HG03565 (cell line): ENCODE data around the gene NAXD.
A peak's percentile ranks its signal among the peaks of the same experiment; 100 is the strongest.
"Not testable (repeated sequence)": the region's sequence is repeated elsewhere in the genome, so short reads cannot be mapped to it uniquely, and the experiment has no call there.

Source experiments
- ATAC-seq: cut with Tn5 transposase; IDR thresholded peaks from one replicate; pipeline ENCODE4 v1.9.1; 2021; ENCODE audit warnings: mild to moderate bottlenecking, moderate library complexity; ENCODE audit not compliant: unreplicated experiment

The NAXD gene

DNA sequence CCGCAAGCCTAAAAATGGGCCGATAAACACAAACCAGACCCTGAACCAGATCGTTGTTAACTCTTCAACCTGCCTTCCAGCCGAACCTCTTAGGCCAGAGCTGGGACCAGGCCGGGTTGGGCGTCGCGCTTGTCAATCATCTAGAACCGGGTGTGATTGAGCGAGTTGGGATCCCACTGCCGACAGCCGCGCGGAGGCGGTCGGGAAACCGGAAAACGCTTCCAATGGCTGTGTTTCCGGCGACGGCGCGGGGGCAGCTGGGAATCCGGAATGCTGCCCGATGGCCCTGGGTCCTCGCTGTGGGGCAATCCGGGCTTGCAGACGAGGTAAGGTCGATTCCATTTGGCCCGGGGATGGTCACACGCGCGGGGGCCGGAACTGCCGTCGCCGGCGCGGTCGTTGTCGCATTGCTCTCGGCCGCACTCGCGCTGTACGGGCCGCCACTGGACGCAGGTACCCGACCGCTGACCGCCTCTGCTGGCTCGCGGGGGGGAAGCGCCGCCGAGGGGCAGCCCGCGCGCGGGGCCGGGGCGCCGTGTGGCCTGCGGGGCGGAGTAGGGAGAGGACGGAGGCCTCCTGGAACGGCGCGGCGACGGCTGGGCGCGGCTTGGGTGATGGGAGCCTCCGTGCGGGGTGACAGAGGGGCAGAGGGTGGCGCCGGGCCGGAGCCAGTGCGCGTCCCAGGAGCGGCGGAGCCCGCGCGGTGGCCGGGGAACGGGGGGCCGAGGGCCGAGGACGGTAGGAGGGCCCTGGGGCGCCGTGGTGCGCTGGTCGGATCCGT, at the start of gene NAXD:
Gene NAXD, plus strand, starts transcription at position 224 of the 781 bp plus-strand sequence. Its CDS starts 57 bp downstream, at position 281.
- peak; percentile 61 for ATAC-seq

DNA sequence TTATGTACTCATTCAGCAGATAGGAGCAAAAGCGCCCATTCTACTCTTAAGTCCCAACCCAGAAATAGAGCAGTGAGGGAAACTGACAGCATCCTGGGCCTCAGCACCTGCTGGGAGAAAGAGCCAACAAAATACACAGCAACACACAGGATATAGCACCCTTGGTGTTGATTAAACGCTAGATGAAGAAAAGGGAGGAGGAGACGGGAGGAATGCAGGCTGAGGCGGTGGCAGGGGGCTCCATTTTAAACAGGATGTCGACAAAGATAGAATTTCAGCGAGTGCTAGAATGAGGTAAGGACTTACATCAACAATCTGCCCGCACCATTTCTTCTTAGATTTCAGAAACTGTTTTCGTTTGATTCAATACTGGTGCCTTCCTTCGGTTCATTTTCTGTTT, 49.2 kb upstream of the NAXD start:
- ATAC-seq: no peak

DNA sequence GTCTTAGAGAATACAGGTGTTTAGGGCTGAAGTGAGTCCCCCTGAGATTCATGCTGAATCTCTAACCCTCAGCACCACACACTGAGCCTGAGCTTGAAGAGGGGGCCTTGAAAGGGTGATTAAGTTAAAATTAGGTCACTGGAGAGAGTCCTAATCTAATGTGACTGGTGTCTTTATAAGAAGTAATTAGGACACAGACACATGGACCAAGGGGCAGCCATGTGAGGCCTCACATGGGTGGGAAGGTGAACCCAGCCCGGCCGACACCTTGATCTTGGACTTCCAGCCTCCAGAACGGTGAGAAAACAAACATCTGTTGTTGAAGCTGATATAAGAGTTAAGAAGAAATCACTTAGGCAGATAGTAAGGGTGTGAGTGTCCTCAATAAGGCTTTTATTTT, 46.7 kb upstream of the NAXD start:
- ATAC-seq: no peak

DNA sequence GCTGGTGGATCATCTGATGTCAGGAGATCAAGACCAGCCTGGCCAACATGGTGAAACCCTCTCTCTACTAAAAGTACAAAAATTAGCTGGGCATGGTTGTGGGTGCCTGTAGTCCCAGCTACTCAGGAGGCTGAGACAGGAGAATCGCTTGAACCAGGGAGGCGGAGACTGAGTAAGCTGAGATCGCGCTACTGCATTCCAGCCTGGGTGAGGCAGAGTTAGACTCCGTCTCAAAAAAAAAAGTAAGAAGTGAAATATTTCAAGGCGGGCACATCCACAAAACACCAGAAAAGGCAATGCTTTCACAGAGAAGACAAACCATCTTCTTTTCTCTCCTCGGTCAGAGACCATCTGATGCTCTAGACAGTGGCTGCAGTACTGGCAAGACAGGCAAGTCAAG, 45.4 kb upstream of the NAXD start:
- ATAC-seq: not testable (repeated sequence)

DNA sequence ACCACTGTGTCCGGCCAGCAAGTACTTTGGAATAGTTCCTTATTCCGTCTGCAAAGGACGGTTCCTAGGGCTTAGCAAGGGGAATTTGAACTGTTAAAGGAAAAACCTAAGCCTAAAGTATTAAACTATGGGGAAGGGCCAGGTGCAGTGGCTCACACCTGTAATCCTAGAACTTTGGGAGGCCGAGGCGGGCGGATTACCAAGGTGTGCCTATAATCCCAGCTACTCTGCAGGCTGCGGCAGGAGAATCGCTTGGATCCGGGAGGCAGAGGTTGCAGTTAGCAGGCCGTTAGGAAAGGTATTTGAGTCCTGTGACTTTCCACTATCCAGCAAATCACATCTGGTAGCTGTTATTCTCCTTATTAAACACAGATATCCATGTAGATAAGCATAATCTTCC, 44.5 kb upstream of the NAXD start:
- ATAC-seq: no peak

DNA sequence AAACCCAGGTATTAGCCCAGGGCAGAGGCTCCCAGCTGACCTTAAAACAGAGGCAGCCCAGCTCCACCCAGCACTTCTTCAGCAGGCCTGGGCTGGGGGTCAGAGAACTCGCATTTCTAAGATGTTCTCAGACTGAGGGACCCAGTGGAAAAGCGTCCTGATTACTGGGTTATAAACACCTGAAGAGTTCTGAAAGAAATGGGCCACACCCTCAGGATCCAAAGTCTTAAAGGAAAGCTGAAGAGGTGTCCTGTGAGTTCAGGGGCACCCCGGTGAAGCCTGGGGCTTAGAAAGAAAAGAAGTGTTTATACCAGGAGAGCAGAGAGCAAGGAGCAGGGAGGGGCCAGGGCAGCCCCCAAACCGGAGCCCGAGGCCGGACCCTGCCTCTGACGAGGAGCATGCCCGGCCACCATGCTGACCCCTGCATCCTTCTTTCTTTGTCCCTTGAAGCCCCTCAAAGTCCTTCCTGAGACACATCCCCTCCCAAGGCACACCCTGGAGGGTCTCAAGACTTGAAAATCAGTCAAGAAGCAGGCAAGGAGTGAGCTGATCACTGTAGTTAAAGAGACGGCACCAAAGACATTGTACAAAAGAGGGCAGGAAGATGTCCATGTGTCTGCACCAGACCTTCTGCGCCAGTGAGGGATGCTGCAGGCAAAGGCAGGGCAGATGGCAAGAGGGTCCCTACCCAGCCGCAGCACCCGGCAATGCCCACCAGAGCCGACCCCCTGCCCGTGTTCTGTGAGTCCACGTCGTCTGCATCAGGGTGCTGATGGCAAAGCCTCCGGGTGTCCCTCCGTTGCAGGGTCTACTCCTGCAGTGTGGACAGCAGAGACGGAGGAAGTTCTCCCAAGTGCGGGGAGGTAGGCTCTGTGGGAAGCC, 43.2 kb upstream of the NAXD start:
- no peak for ATAC-seq

DNA sequence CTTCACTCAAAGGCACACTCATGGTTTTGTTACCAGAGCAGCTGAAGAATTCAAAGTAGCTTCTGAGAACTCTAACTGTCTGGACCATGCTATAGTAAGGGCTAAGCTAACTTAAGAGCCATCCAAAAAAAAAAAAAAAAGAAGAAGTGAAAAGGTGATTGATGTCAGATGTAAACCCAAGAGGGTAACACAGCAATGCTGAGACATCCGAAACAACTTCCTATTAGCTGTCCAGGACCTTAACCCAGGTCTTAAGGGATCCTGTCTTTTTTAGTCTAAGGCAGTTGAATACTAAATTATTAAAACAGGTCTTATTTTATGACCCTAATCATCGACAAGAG, 42.6 kb upstream of the NAXD start:
- ATAC-seq: no peak

DNA sequence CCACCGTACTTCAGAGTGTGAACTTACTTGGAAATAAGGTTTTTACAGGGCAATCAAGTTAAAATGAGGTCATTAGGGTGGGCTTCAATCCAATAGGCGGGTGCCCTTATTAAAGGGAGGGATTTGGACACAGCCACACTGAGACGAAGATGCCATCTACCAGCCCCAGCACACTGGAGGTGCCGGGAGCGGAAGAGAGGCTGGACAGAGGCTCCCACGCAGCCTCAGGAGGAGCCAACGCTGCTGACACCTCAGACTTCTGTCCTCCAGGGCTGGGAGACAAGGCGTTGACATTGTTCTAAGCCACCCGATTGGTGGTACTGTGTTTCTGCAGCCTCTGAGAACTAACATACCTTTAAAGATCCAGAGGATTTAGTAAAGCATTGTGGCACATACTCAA, 41.2 kb upstream of the NAXD start:
- ATAC-seq: no peak

DNA sequence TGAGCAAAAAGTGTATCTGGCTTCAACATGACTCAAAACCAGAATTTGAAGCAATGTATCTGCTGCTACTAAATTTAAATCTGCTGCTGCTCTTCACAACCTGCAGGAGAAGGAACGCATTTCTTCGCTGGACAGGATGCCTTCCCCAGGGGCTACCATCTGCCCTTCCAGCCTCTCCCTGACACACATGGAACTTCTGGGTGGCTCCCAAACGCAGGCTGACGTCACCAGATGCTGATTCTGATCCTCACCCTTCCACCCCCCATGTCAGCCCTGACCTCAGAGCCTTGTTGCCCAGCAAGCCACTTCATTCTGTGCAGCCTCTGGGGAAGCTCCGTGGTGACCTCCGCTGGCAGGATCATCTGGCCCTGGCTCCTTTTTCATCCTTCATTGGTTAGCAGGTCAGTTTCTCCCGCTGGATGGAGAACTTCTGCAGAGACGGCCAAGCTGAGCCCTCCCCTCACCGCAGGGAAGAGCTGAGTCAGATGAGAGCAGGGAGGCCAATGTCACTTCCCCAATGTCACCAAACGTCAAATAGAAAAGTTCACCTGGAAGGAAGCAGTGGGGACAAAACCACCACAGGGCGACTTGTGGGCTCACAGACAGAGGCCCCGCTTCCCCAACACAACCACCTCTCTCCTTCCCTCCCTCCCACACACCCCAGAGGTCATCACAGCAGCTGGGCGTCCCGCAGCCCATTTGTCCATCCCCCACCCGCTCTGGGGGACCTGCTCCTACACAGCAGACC, 39.8 kb upstream of the NAXD start:
- peak; percentile 83 for ATAC-seq

DNA sequence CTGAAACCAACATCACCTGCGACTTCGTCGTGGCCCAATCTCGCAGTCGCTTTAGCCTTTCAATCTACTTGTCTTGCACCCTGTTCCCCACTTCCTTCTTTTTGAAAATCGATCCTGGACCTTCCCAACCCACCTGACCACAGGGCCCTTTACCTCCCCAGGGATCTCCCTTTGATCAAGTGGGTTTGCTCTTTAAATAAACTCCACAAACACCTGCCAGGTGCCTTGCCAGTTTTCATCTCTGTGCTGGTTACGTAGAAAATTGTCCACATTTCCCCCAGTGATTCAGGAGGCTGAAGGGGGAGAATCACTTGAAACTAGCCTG, 39.3 kb upstream of the NAXD start:
- ATAC-seq: no peak

DNA sequence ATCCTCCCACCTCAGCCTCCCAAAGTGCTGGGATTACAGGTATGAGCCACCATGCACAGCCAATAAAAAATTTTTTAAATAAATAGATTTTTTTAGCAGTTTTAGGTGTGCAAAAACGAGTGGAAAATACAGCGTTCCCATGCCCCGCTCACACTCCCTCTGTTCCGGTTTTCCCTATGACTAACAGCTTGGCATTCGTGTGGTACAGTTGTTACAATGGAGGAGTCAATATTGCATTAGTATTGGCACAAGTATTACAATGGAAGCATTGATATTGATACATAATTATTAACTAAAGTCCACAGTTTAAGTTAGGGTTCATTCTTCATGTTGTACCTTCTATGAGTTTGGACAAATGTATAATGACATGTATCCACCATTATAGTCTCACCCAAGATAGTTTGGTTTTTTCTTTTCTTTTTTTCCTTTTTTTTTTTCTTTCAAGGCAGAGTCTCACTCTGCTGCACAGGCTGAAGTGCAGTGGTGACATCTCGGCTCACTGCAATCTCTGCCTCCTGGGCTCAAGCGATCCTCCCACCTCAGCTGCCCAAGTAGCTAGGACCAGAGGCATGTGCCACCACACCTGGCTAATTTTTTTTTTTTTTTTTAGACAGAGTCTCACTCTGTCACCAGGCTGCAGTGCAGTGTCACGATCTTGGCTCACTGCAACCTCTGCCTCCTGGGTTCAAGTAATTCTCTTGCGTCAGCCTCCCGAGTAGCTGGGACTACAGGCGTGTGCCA, 38.4 kb upstream of the NAXD start:
- ATAC-seq: no peak

DNA sequence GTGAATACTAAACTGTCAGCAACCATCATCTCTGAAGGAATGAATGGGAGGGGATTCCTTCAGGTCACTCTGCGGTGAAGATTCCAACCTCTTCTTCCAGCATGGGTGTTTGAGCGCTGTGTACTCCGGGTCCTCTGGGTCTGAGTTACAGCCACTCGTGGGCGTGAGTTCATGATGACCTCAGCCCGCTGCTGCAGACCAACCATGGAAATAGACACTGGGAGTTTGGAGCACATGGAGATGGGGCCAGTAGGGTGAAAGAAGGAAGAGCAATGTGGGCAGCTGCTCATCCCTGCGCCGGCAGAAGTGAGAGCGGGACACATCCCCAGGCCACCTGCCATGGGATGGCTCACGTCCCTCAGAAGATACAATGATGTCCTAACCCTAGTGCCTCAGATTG, 37.0 kb upstream of the NAXD start:
- no peak for ATAC-seq

DNA sequence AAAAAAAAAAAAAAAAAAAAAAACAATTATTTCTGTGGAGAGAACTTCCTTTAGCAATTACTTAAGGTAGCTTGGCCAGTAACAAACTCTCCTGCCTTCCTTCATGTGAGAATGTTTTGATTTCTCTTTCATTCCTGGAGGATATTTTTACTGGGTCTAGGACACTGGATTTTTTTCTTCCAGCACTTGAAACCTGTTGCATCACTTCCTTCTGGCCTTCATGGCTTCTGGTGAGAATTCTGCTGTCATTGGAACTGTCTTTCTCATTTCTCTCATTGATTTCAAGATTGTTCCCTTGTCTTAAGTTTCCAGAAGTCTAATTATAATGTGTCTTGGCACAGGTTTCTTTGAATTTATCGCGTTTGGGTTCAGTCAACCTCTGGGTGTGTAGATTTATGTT, 34.5 kb upstream of the NAXD start:
- no peak for ATAC-seq

DNA sequence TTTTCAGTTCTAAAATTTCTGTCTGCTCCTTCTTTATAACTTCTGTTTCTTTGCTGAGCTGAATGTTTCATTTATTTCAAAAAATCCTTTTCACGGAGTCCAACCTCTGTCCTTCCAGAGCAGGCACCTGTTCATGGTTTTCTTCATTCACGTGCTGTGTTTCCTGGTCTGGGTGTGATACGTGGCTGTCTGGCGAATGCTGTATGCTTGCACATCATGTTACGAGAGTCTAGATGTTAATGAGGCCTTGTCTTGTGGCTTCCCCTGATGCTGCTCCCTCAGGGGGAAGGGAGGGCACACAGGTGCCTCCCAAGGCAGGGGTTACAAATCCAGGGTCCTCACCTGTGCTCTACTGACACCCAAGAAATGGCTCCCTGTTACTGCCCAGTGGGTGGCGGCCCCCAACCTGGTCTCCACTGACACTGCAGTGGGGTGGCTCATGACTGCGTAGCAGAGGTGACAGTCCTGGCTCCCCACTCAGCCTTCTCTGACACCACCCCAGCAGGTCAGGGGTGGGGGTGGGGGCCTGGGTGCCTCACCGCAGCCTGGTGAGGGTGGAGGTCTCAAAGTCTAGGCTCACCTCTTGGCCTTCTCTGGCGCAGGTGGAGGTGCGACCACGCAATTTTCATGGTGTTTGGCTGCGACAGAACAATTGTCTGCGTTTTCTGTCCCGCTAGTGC, 33.7 kb upstream of the NAXD start:
- no peak for ATAC-seq

DNA sequence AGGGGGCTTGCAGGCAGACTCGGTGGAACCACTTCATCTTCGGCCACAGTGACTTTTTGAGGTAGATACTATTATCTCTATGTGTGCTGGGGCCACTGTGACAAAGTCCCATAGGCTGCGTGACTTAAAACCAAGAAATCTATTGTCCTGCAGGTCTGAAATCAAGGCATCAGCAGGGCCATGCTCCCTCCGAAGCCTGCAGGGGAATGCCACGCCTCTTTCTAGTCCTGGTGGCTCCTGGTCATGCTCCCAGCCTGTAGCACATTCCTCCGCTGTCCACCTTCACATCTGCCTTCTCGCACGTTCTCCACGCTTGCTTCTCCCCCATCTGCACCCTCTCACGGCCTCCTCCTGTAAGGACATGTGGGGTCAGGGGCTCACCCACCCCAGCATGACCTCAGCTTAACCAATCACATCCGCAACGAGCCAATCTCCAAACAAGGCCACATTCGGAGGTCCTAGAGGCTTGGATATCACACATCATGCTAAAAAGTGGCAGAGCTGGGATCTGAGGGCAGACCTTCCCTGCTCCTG, 32.9 kb upstream of the NAXD start:
- ATAC-seq: no peak

DNA sequence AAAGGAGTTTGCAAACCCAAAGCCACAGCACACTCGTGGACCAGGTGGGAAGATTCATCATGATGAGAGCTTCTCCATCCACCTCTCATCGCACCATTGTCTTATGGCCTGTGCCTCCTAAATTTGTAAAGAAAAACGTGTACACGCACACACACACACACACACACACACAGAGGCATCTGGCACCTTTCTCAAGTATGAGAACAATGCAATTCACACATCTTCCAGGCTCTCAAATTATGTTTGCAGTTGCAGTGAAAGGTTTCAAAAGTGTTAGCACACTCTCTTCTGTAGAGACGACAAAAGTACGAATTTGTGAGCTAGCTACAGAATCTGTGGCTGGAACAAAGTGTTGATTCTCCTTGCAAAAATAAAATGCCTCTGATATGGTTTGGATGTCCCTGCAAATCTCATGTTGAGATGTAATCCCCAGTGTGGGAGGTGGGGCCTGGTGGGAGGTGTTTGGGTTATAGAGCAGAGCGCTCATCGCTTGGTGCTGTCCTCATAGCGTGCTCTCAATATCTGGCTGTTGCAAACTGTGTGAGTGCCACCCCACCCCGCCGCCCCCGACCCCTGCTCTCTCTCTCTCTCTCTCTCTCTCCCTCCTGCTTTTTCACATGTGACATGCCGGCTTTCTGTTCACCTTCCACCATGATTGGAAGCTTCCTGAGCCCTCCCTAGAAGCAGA, 32.0 kb upstream of the NAXD start:
- ATAC-seq: no peak

DNA sequence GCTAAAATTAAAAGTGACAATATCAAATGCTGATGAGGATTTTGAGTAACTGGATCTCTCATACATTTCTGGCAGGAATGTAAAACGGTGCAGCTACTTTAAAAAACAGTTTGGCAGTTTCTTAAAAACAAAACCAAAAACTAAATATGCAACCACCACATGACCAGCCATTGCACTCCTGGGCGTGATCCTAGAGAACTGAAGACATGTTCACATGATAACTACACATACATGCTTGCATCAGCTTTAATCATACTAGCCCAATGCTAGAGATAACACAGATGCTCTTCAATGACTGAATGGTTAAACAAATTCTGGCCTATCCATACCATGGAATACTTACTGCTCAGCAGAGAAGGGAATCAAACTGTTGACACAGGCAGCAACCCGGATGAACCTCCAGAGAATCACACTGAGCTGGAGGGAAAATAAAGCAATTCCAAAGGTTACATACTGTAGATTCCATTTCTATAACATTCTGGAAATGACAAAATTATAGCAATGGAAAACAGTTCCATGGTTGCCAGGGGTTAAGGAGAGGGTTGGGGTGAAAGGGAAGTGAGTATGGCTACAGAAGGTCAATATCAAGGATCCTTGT, 25.5 kb upstream of the NAXD start:
- no peak for ATAC-seq

DNA sequence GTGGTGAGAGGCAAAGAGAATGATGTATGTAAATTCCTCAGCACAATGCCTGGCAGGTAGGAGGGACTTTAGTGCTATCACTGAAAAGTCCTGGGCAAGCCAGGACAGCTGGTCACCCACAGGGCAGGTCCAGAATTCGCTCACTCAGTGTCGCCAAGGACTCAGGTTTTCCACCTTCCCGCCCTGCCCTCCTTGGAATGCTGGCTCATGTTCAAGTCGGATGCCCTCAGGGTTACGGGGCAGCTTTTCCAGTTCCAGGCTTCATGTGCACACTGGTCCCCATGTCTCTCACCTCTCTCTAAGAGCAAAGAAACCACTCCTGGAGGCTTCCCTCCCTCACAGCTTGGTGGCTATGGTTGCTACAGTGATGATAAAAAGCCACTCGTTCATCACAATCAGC, 24.8 kb upstream of the NAXD start:
- ATAC-seq: no peak

DNA sequence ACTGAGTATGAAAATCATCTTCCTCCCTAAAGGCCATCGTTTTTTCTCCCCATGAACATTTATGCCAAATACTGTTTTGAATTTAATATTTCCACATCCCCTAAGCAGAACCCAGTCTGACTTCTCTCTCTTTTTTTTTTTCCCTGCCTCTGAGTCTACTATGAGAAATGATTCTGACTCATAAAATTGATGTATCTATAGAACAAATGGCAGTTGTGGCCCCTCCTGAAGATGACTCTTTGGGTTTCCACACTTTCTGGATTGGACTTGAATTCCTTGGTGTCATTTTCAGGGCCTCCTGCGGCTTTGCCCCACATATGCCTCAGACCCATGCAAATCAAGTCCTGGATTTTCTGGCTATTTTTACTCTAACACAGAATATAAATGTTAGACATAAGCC, 22.7 kb upstream of the NAXD start:
- ATAC-seq: no peak
